HG03045 (cell line): ENCODE results near the gene NHERF1.

Experiments used
- ATAC-seq: cut with Tn5 transposase; IDR thresholded peaks from one replicate; pipeline ENCODE4 v1.9.1; 2021; ENCODE audit warnings: mild to moderate bottlenecking, moderate library complexity; ENCODE audit not compliant: unreplicated experiment

NHERF1 gene

DNA sequence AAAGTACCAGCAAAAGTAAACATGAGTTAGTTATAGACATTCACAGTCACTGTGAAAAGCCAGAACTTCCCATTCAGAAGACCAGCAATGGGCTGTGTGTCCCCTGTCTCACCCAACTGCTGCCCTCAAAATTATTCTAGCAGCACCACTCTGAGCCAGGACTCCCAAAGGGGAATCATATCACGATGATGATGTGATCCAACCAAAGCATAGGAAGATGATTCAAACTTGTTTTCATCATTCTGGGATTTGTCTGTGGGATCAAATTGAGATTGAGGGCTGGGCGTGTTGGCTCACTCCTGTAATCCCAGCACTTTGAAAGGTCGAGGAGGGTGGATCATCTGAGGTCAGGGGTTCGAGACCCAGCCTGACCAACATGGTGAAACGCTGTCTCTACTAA lies 34.1 kb downstream of the NHERF1 start:
- no peak for ATAC-seq

GRCh38 chr17:74784125-74784810 lies 35.8 kb downstream of the NHERF1 start:
- ATAC-seq, result no peak

DNA sequence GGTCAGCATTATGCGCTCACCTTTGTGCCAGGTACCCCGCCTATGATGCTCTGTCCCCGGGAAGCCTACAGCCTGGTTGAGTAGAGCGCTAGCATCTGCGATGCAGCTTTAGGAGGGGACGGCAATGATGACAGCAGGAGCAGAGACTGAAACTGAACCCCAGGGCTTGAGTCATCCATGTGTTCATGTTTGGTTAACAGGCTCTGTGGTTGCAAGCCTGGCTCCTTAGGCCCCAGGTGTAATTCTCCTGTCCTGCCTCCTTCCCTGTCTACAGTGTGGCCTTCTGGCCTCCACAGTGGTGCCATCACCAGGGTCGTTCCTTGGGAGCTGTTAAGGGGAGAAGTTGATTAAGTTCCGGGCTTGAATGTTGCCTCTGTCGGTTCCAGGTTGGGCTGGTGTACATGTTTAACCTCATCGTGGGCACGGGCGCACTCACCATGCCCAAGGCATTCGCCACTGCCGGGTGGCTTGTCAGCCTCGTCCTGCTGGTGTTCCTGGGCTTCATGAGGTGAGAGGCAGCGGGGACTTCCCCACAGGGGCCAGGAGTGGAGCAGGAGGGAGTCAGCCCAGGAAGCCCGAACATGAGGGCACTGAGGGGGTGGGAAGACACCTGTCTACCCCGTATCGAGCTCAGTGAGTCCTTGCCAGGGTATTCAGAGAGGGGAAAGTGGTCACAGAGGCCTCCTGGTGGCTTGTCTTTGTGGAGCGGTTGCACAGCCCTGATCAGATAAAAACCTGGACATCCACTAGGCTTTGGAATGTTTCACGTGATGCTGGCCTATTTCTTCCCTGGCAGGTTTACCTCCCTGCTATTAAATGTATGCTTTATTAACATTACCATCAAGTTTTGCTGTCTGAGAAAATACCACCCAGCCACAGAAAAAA lies 36.9 kb downstream of the NHERF1 start:
- ATAC-seq, result no peak

- ATAC-seq, result no peak
These were observed 37.5 kb downstream of the NHERF1 start for GRCh38 chr17:74785981-74786360.

DNA sequence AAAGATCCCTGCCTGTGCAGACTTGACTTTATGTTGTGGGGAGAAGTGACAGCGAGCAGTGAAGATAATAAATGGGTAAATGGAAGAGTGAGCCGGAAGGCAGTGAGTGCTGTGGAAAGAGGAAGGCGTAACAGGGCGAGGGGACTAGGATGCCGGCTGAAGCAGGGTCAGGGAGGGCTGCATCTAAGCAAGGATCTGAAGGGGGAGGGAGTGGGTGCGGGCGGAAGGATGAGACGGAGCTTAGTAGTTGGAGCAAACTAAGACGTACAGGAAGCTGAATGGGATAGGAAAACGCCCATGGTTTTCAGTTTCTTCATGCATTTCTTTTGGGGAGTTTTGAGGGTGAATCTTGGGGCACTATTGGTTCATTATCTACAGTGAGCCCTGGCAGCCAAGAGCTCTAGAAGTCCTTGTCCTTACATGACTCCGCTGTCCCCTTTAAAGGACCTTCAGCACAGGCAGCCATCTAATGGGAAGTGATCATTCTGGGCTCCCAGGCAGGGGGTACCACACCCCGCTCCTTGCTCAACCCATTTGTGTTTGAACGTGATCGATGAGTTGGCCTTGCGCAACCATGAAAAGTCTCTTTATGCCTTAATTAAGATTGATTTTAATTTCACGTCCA lies 38.1 kb downstream of the NHERF1 start:
- no peak for ATAC-seq

DNA sequence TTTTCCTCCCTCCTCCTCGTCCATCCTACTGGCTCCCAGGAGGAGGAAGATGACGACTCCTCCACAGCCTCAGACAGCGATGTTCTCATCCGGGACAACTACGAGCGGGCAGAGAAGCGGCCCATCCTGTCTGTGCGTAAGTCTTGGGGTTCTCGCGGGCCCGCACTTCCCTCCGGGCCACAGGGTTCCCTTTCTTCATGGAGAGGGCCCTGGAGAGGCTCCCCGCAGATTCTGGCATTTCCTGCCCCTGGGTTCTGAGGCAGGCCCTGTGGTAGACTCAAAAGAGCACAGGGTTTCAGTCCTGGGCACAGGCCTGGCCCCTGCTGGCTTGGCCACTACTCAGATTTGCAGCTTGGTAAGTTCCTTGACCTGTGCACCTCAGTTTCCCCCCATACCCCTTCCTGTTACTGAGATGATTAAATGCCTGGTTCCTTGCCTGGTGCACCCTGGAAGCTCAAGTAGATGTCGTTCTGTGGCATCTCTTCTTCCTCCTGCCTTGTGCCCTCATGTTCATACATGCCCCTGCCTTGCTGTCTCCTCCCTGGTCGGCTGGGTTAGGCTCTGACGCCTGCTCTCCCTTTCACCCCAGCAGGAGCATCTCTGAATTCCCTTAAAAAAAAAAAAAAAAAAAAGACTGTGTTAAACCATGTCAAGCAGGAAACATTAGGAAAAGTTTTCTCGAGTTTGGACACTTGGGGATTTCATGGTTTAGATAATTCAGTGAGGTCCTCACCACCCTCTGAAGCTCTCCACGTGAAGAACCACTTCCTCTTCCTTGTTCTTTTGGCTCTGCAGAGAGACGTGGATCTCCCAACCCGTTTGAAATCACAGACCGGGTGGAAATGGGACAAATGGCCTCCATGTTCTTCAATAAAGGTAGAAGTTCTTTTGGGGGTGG lies 42.0 kb downstream of the NHERF1 start:
- no peak for ATAC-seq

DNA sequence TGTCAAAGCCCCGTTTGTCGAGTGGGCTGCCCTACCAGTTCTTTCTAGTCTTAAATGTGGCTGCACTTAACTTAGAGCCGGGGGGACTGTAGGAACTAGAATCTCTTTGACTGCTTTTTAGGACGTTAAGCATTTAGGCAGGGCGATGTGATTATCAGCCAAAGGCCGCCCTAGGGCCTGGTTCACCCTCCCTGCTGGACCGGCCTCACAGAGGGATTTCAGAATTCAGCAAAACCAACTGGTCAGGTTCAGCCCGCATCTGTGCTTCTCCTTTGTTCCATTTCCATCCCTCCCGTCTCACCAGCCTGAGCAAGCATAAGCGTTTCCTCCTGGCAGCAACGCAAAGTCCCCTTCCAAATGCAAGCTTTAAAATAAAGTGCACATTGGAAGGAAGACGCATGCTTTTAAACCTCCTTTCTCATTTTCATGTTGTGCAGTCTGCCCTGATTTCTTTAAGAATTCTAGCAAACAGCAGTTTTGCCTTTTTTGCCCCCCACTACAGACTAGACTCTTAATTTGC lies 44.2 kb downstream of the NHERF1 start:
- ATAC-seq, result no peak

DNA sequence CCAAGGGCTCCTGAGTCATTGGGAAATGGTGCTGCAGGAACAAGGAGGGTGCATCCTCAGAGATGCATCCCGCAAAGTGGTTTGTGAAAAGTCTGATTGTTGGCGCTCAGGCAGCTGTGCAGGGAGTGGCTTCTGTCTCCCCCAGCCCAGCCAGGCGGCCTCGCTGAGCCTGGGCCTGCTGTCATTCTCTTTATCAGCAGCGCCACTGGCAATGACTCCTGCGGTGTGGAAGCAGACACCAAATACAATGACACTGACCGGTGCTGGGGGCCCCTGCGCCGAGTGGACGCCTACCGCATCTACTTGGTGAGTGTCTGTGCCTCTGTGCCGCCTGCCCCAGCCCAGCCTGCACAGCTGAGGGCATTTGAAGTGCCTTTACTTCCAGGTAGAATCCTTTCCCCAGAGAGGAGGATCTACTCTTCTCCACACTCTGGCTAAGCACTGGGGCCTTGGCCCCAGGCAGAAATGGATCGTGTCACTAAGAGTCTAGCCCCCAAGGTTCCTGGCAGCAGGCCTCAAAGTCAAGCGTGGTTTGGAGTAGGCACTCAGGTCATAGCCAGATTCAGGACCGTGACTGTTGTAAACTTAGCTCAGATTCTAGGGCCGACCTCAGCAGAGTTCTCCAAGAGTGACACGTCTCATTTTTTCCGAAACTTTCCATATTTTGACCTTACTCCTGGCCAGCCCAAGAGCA lies 47.0 kb downstream of the NHERF1 start:
- ATAC-seq, result no peak

DNA sequence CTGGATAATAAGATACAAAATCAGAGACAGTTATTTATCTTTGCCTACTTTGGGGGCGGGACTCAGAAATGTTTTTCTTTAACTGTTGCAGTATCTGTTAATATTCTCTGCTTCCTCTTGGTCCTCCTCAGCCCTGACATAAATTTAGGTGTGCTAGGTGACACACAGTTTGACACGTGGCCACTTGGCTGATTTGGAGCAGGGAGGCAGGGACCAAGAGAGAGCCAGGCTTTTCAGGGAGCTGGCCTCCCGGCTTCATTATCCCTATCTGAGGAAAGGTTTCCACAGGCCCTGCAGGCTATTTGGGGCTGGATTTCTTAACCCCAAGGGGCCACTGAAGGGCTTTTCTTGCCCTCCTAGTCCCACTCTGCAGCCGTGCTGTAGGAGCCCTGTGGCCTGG lies 47.8 kb downstream of the NHERF1 start:
- no peak for ATAC-seq

DNA sequence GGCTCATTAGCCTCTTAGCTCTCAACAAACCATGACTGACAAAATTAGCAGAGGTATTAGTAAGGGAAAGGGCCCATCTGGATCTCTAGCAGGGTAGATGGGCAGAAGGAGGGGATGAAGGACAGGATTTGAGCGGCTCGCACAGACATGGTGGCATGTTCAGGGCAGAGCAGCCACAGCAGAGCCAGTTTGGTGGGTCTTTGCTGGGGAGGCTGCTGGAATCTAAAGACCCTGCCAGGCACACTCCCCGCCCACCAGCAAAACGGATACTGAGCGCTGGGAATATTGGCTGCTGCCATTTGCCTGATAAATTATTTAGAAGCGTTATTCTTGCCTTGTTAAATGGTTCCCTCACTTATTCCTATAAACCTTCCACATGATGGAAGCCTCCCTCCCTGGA lies 48.4 kb downstream of the NHERF1 start:
- ATAC-seq, result no peak

GRCh38 chr17:74797824-74798223 lies 49.4 kb downstream of the NHERF1 start:
- no peak for ATAC-seq

DNA sequence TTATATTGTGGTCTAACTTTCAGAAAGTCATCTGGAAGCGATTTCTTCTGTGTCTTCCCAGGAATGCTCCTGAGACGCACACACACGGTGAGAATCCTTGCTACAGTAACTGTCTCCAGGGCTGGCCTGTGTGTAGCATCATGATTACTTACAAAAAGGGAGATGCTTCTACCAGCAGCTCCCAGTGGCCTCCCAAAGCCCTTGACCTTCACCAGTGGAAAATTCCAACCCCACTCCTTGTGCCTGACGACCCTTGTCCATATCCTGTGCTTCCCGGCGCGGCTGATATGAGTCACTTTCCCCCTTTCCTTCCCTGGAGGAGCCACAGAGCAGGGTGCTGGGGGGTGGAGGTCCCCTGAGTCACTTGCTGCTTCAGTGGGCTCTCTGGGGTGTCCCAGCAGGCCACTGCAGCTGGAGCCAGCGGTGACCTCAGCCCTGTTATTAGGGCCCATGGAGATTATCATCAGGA lies 49.8 kb downstream of the NHERF1 start:
- no peak for ATAC-seq

DNA sequence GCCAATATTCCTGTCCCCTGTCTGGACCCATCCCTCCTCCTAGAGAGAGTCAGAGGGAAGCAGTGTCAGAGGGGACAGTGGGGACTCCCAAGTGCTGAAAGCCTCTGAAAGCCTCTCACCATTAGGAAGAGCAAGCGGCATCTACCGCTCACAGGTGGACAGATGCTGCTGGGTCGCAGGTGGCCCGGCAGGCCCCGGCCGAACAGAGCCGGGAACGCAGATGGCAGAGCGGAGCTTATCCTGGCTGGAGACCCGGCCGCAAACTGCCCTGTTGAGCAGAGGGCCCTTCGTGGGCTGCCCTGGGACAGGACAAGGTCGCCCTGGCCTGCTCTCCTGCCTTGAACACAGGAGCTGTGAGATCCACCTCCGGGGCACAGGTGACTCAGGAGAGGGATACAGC lies 50.7 kb downstream of the NHERF1 start:
- no peak for ATAC-seq

DNA sequence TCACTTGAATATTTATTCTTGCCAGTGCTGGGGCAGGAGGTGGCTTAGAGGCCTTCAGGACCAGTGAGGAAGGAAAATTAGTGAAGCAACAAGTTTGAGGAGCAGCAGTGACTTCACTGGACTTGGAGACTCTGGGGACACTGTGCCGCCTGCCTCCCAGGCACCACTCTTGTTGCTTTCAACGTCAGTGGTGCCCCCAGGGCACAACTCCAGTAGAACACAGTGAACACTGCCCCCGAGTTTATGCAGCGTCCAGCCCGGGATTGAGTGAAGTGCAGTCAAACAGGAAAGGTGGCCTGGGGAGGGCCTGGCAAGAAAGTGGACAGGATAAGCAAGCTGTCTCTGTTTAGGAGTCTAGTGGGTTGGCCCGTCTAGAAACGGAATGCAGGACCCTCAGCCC lies 52.1 kb downstream of the NHERF1 start:
- ATAC-seq, result no peak

DNA sequence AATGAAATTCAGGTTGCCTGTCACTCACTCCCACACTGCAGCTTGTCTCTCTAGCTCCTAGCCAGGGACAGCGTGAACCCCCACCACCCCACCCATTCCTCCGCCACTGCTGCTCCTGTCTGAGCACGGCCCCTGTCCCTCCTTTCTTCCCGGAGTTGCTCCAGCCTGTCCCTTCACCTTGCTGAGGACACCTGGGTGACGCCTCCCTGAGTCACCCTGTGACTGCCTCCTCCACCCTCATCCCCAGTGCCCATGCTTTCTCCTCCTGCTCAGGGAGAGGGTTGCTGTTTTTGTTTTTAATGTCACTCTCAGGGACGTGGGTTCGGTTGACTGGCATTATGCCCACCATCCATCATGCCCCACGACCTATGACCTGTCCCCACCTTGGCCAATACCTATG lies 53.5 kb downstream of the NHERF1 start:
- no peak for ATAC-seq

DNA sequence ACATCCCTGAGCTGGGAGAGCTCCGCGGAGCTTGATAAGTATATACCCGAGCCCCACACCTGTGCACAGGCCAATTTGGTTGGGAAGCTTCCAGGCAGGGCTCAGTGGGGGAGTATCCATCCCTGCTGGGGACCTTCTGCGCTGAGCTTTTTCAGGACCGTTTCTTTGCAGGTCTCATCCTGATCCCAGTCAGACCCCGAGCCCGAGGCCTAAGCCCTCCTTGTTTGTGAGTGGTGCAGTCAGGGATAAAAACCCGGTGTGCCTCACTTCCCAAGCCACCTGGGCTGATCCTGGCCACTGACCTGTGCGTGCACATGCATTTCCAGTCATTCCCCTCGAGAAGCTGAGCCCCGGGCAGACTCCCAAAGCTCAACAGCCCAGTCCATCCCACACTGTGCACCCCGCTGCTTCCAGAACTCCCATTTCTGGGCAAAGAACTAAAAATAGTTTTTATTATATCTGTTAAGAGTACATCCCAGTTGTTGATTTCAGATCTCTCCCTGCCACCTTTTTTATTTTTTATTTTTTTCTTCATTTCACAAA lies 55.0 kb downstream of the NHERF1 start:
- no peak for ATAC-seq

GRCh38 chr17:74803971-74804370 lies 55.5 kb downstream of the NHERF1 start:
- ATAC-seq, result no peak

DNA sequence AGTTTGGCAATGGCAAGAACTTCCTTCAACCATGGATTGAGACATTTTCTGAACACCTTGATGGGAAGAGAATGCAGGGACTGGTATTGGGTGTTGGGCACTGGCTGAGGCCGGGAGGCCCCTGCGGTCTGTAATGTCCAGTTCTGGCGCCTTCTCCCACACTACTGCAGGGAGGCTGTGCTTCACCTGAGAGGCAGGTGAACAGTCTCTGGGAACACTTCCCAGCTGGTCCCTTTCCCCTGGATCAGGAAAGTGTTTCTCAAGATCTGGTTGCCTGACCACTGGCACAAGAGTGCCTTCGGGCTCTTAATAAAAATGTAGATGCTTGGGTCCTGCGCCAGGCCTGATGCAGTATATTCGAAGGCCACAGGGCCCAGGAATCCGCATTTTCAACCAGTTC lies 56.3 kb downstream of the NHERF1 start:
- ATAC-seq, result no peak

DNA sequence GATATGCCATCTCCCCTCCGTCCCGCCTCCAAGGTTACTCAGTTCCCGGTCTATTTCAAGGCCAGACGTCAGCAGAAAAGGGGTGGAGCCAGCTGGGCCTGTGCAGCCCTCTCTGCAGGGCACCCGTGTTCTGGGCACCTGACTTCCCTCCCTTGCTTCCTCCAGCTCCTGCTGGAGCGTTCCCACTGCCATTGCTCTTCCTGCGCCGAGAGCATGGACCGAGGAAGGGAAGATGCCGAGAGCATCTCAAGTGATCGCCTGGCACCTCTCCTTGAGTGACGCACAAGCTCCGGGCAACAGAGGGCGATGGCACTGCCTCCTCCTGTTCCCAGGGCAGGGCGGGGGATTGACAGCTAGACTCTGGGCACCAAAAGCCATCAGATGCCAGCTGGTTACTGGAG lies 57.2 kb downstream of the NHERF1 start:
- no peak for ATAC-seq

- ATAC-seq, result no peak
These were observed 57.9 kb downstream of the NHERF1 start for GRCh38 chr17:74806334-74806733.
